ENCODE measurements around the gene IER2. TPM values are rescaled to one million over a fixed set of nuclear protein-coding genes. Genes with fewer than 3 reads are reported as not detected.
"Not testable (repeated sequence)": the region's sequence is repeated elsewhere in the genome, so short reads cannot be mapped to it uniquely, and the experiment has no call there.

The IER2 gene
- total and polyA plus RNA-seq, 8 donors, result 44.6 to 408 (median 115) TPM

GRCh38 chr19:13139633-13140311, 10.4 kb upstream of the IER2 start:
- Histone ChIP-seq H3K27ac (no peak overlapping the region), H3K9me3 (no peaks in the 10 kb centered on the region), H3K4me1 (peaks cover 0 to 34% of the 10 kb centered on the region in 2 donors), H3K4me3 (no peak overlapping the region), H3K27me3 (no peaks in the 10 kb centered on the region), H3K36me3 (peaks cover 0 to 72% of the 10 kb centered on the region in 2 donors)
- DNase-seq (no peak), ATAC-seq (no peak)
- intact Hi-C loops (cut with DNase I), result no loop called here
- no peak for TF ChIP-seq CTCF (IDR thresholded peaks at IDR 0.05)

- H3K9me3 ChIP-seq, result no peaks in the 10 kb centered on the region
- peaks cover 0 to 23% of the 10 kb centered on the region in 2 donors for H3K36me3 ChIP-seq
- DNase-seq, result peak in 2 of 4 donors; percentile 63 to 88
- peak overlapping the region; percentile 39 to 97 for H3K27ac ChIP-seq
- intact Hi-C loops (cut with DNase I), result no loop called here
- H3K4me1 ChIP-seq, result peaks cover 4 to 65% of the 10 kb centered on the region in 2 donors
- ATAC-seq, result no peak
- no peaks in the 10 kb centered on the region for H3K27me3 ChIP-seq
- H3K4me3 ChIP-seq, result peak overlapping the region in 1 of 2 donors; percentile 100
- TF ChIP-seq CTCF (IDR thresholded peaks at IDR 0.05), result no peak
Measured at GRCh38 chr19:13146763-13147563, 3.2 kb upstream of the IER2 start.

- H3K36me3 ChIP-seq, result peaks cover 0 to 14% of the 10 kb centered on the region in 2 donors
- ATAC-seq; H3K9me3 ChIP-seq; H3K27me3 ChIP-seq; intact Hi-C loops (cut with DNase I): not testable (repeated sequence)
- peak overlapping the region; percentile 96 to 97 for H3K27ac ChIP-seq
- peak overlapping the region; percentile 85 to 100 for H3K4me3 ChIP-seq
- peak in 1 of 4 donors; percentile 53 for DNase-seq
- H3K4me1 ChIP-seq, result peaks cover 4 to 48% of the 10 kb centered on the region in 2 donors
Measured at GRCh38 chr19:13149173-13149627, 1.0 kb upstream of the IER2 start.

GRCh38 chr19:13149628-13150186, 504 bp upstream of the IER2 start:
- Histone ChIP-seq H3K36me3 (peaks cover 0 to 9% of the 10 kb centered on the region in 2 donors), H3K9me3 (no peaks in the 10 kb centered on the region), H3K27me3 (no peaks in the 10 kb centered on the region), H3K4me3 (peak overlapping the region; percentile 85 to 100), H3K4me1 (peaks cover 4 to 43% of the 10 kb centered on the region in 2 donors), H3K27ac (peak overlapping the region; percentile 96 to 97)
- no peak for TF ChIP-seq CTCF (IDR thresholded peaks at IDR 0.05)
- DNase-seq (peak; percentile 45 to 92 (median 60)), ATAC-seq (peak; percentile 3)
- intact Hi-C loops (cut with DNase I), result no loop called here

GRCh38 chr19:13150931-13151604, 857 bp downstream of the IER2 start:
- no peaks in the 10 kb centered on the region for H3K27me3 ChIP-seq
- peaks cover 10 to 41% of the 10 kb centered on the region in 2 donors for H3K4me1 ChIP-seq
- no peak for TF ChIP-seq CTCF (IDR thresholded peaks at IDR 0.05)
- DNase-seq (peak in 2 of 4 donors; percentile 32 to 80), ATAC-seq (no peak)
- H3K27ac ChIP-seq, result peak overlapping the region; percentile 96 to 97
- H3K4me3 ChIP-seq, result peak overlapping the region; percentile 85 to 100
- no peaks in the 10 kb centered on the region for H3K9me3 ChIP-seq
- H3K36me3 ChIP-seq, result no peaks in the 10 kb centered on the region
- intact Hi-C loops (cut with DNase I), result no loop called here
